HK-2 (cell line): ENCODE results near the gene ELP4.

ENCODE experiments used
- DNase-seq: peaks from one replicate; pipeline ENCODE4 v3.0.0-alpha.2; 2018; ENCODE audit not compliant: unreplicated experiment

Gene ELP4

GRCh38 chr11:31824332-31824878 is 314.8 kb downstream of the ELP4 start:
- DNase-seq = no peak

GRCh38 chr11:31824879-31825837 is 315.6 kb downstream of the ELP4 start:
- DNase-seq = no peak

- no peak for DNase-seq
These were observed 316.4 kb downstream of the ELP4 start for GRCh38 chr11:31825838-31826484.

GRCh38 chr11:31826536-31827438 is 317.2 kb downstream of the ELP4 start:
- DNase-seq = no peak

GRCh38 chr11:31827455-31828206 is 318.1 kb downstream of the ELP4 start:
- DNase-seq = no peak

GRCh38 chr11:31828217-31828616 is 318.6 kb downstream of the ELP4 start:
- no peak for DNase-seq

- DNase-seq = no peak
These were observed 320.8 kb downstream of the ELP4 start for GRCh38 chr11:31830406-31830805.

GRCh38 chr11:31834237-31834636 is 324.7 kb downstream of the ELP4 start:
- no peak for DNase-seq
